ENCODE data around the gene PEX6. TPM values are rescaled to one million over a fixed set of nuclear protein-coding genes. Genes with fewer than 3 reads are reported as not detected.
A peak's percentile ranks its signal among the peaks of the same experiment; 100 is the strongest.

The PEX6 gene
- total and polyA plus RNA-seq, 2 of the 13 experiments (the other 11 are each of a cell fraction or from before 2014, with no cell fraction given), result 5.1 to 6.7 TPM

- TF ChIP-seq ZBED4 (CRISPR knock-in tag; IDR thresholded peaks at IDR 0.05; ENCODE audit: borderline replicate concordance), result peak; percentile 90; the same call in 1 of the 2 replicates
- TF ChIP-seq, protein P1, sequence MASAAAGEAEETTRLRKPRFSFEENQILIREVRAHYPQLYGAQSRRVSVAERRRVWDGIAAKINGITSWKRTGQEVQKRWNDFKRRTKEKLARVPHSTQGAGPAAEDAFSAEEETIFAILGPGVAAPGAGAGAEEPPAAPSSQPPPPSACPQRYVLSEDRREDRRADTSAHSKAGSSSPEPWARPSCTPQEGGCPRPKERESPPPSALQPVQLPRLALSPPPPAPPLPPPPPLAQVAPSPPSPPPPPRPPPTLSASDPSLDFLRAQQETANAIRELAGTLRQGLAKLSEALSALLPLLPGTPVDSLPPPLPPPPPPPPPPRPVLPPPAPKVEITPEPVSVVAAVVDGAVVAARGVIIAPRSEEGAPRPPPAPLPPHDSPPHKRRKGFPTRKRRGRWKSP (CRISPR knock-in tag; IDR thresholded peaks at IDR 0.05), result peak; percentile 69; the same call in 1 of the 2 replicates
- TF ChIP-seq SNAI1 (CRISPR knock-in tag; IDR thresholded peaks at IDR 0.05; ENCODE audit: borderline replicate concordance), result peak; percentile 84; the same call in 1 of the 2 replicates
- no peak for TF ChIP-seq DNMT3B (CRISPR knock-in tag; conservative IDR thresholded peaks at IDR 0.05)
- peak; percentile 84; the same call in 1 of the 2 replicates for TF ChIP-seq ZBTB43 (CRISPR knock-in tag; conservative IDR thresholded peaks at IDR 0.05)
- peak; percentile 100 for TF ChIP-seq RFXANK (CRISPR knock-in tag; IDR thresholded peaks at IDR 0.05)
- TF ChIP-seq ZNF180 (CRISPR knock-in tag; IDR thresholded peaks at IDR 0.05; ENCODE audit: borderline replicate concordance, low read depth), result peak; percentile 55; the same call in 1 of the 2 replicates
- TF ChIP-seq TCF7L2 (IDR thresholded peaks at IDR 0.05; ENCODE audit: low read depth, low read length), result no peak
Measured at GRCh38 chr6:42984001-42984923, 5.3 kb upstream of the PEX6 start, which contains the start of gene PPP2R5D (continued).

Measured in HepG2 (cell line).